Stomach (tissue), 4 donors: ENCODE data around the gene TSHZ2.

Experiments used
- EP300 ChIP-seq: sonication (generic); formaldehyde crosslinking; IDR thresholded peaks from one replicate; pipeline ENCODE4 v1.6.1; 2017; ENCODE audit warnings: antibody characterized with exemption
- POLR2A ChIP-seq, 4 donors: fragments of 450-650 bp; IDR thresholded peaks; one replicate each; pipeline ENCODE4 v1.6.1; 2016; ENCODE audit warnings: antibody characterized with exemption in 4 of 4, control low read depth in 2 of 4, mild to moderate bottlenecking in 1 of 4, moderate library complexity in 1 of 4
- TF ChIP-seq, protein P1 (sequence below), 7 experiments: fragments of 450-650 bp in 4 of 7; fragments of 200-600 bp in 3 of 7; sonication (generic) in 3 of 7; IDR thresholded peaks; one replicate each; pipeline ENCODE4 v1.5.1; 2016 to 2019; ENCODE audit warnings: antibody characterized with exemption in 7 of 7, control low read depth in 2 of 7, mild to moderate bottlenecking in 1 of 7

DNA sequence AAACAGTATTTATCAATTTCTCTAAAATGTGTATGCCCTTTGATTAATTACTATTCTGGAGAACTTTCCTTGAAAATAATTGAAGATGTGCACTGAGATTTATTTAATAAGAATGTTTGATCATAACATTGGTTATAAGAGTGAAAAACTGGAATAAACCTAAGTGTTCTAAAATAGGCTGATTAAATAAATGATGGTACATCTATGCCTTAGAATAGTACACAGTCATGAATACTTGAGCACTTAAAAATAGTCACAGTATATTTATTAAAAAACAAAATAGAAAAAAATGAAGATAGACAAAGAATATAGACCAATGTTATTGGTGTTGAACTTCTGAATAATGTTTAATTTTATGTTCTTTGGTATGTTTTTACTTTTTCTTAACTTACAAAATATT, 528.5 kb downstream of the TSHZ2 start:
- TF ChIP-seq, protein P1, sequence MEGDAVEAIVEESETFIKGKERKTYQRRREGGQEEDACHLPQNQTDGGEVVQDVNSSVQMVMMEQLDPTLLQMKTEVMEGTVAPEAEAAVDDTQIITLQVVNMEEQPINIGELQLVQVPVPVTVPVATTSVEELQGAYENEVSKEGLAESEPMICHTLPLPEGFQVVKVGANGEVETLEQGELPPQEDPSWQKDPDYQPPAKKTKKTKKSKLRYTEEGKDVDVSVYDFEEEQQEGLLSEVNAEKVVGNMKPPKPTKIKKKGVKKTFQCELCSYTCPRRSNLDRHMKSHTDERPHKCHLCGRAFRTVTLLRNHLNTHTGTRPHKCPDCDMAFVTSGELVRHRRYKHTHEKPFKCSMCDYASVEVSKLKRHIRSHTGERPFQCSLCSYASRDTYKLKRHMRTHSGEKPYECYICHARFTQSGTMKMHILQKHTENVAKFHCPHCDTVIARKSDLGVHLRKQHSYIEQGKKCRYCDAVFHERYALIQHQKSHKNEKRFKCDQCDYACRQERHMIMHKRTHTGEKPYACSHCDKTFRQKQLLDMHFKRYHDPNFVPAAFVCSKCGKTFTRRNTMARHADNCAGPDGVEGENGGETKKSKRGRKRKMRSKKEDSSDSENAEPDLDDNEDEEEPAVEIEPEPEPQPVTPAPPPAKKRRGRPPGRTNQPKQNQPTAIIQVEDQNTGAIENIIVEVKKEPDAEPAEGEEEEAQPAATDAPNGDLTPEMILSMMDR (IDR thresholded peaks at IDR 0.05), result no peak
- TF ChIP-seq EP300 (no peak), POLR2A (IDR thresholded peaks at IDR 0.05) (no peak)
